Common myeloid progenitor, CD34-positive (primary cell): ENCODE results near the gene MYRIP.

ENCODE experiments used
- CTCF ChIA-PET: fragments of 350-600 bp; sonication (Branson Sonifier 250); formaldehyde crosslinking; loops from one replicate; lab custom pipeline; 2021; ENCODE audit warnings: antibody characterized with exemption; lab: Charles Lee
- POLR2A ChIA-PET: fragments of 350-600 bp; sonication (Branson Sonifier 250); formaldehyde crosslinking; loops from one replicate; lab custom pipeline; 2021; ENCODE audit warnings: antibody characterized with exemption; lab: Charles Lee
- DNase-seq, 3 donors: peaks; one replicate each; pipeline versions ENCODE4 v3.0.0 to v3.0.0-alpha.2; 2013
- H3K27ac ChIP-seq, 2 experiments: 1 replicate in 1 of 2; 2 replicates in 1 of 2; pipeline ENCODE4 v1.7.0; 2013; ENCODE audit warnings: inconsistent platforms in 2 of 2, low read length in 2 of 2, mild to moderate bottlenecking in 2 of 2, low read depth in 1 of 2, moderate library complexity in 1 of 2; ENCODE audit not compliant: severe bottlenecking in 2 of 2, insufficient read depth in 1 of 2, poor library complexity in 1 of 2
- H3K27me3 ChIP-seq, 5 experiments: replicated peaks in 2 of 5; 1 replicate in 3 of 5; 2 replicates in 2 of 5; pipeline versions ENCODE4 v1.6.1 to v1.7.0; 2013; ENCODE audit warnings: low read length in 4 of 5, mild to moderate bottlenecking in 2 of 5, moderate library complexity in 2 of 5, inconsistent platforms in 1 of 5; ENCODE audit not compliant: insufficient read depth in 5 of 5, control insufficient read depth in 4 of 5
- H3K36me3 ChIP-seq, 4 experiments: 1 replicate in 2 of 4; 2 replicates in 2 of 4; pipeline versions ENCODE4 v1.6.1 to v1.7.0; 2013; ENCODE audit warnings: low read length in 3 of 4, control low read depth in 1 of 4, mild to moderate bottlenecking in 1 of 4; ENCODE audit not compliant: control insufficient read depth in 4 of 4, insufficient read depth in 4 of 4
- H3K4me1 ChIP-seq, 4 experiments: 1 replicate in 3 of 4; 2 replicates in 1 of 4; pipeline versions ENCODE4 v1.6.1 to v1.7.1; 2013; ENCODE audit warnings: low read length in 3 of 4, mild to moderate bottlenecking in 3 of 4, control low read depth in 1 of 4, inconsistent platforms in 1 of 4, moderate library complexity in 1 of 4; ENCODE audit not compliant: control insufficient read depth in 4 of 4, insufficient read depth in 4 of 4; ENCODE audit errors: control extremely low read depth in 1 of 4
- H3K4me3 ChIP-seq, 7 experiments: 1 replicate in 4 of 7; 2 replicates in 3 of 7; pipeline versions ENCODE4 v1.5.1 to v1.7.0; 2013; ENCODE audit warnings: mild to moderate bottlenecking in 7 of 7, low read length in 6 of 7, moderate library complexity in 6 of 7, inconsistent platforms in 2 of 7, low read depth in 2 of 7, control low read depth in 1 of 7; ENCODE audit not compliant: insufficient read depth in 4 of 7, control insufficient read depth in 1 of 7; ENCODE audit errors: extremely low read depth in 1 of 7
- H3K9me3 ChIP-seq, 5 experiments: 1 replicate in 4 of 5; 2 replicates in 1 of 5; pipeline versions ENCODE4 v1.6.1 to v1.7.1; 2013; ENCODE audit warnings: low read length in 4 of 5, mild to moderate bottlenecking in 2 of 5, inconsistent platforms in 1 of 5, low read depth in 1 of 5, moderate library complexity in 1 of 5; ENCODE audit not compliant: control insufficient read depth in 4 of 5, insufficient read depth in 2 of 5; ENCODE audit errors: control extremely low read depth in 1 of 5
- WGBS: methylation state at CpG from one replicate; pipeline ENCODE4 v1.1.5; 2013; ENCODE audit not compliant: insufficient coverage; 5-methylcytosine and 5-hydroxymethylcytosine counted together

Gene MYRIP

GRCh38 chr3:40308725-40309417 is 499.5 kb downstream of the MYRIP start:
- Histone ChIP-seq H3K27me3 (no peaks in the 10 kb centered on the region), H3K4me1 (peaks cover 6 to 17% (median 10%) of the 10 kb centered on the region in 4 experiments), H3K36me3 (peaks cover 4 to 25% (median 18%) of the 10 kb centered on the region in 4 experiments), H3K9me3 (no peaks in the 10 kb centered on the region), H3K27ac (peak overlapping the region; percentile 96 to 98), H3K4me3 (peak overlapping the region; percentile 75 to 100 (median 92))
- DNase-seq = no peak
- ChIA-PET CTCF (interaction anchor here (0.7 to 2.8 kb wide), 12 partner anchors 8 to 122 kb away, joined by 3 to 18 read pairs (median 3); no protein-coding TSS in a partner anchor), POLR2A (interaction anchor here (1.0 to 1.8 kb wide), 3 partner anchors 9 to 498 kb away, joined by 3 to 4 read pairs (median 3); no protein-coding TSS in a partner anchor)
- WGBS = 18% methylated on average over 20 of the region's 20 CpGs

- Histone ChIP-seq H3K9me3 (no peaks in the 10 kb centered on the region), H3K27ac (peak within 1 kb of the TSS; percentile 96 to 98), H3K4me3 (peak within 1 kb of the TSS; percentile 88 to 100 (median 97)), H3K27me3 (no peaks in the 10 kb centered on the region), H3K36me3 (peaks cover 10 to 30% (median 22%) of the 10 kb centered on the region in 4 experiments), H3K4me1 (peaks cover 6 to 17% (median 10%) of the 10 kb centered on the region in 4 experiments)
- DNase-seq = peak; percentile 97 to 99 (median 97)
- 0% methylated on average over 44 of the region's 50 CpGs for WGBS
- ChIA-PET CTCF (interaction anchor here (0.7 to 2.8 kb wide), 8 partner anchors 8 to 123 kb away, joined by 3 to 18 read pairs (median 3); no protein-coding TSS in a partner anchor), POLR2A (interaction anchor here (1.0 to 1.8 kb wide), 2 partner anchors 10 to 499 kb away, joined by 3 to 4 read pairs; no protein-coding TSS in a partner anchor)
Measured at GRCh38 chr3:40309418-40309924, 500.1 kb downstream of the MYRIP start, which contains the start of gene EIF1B. EIF1B (plus strand) TSS chr3:40309707; CDS start chr3:40309942, 235 bp downstream.
